Bronchial epithelial cell (primary cell): ENCODE data around the gene PPP2R1B. TPM values are rescaled to one million over a fixed set of nuclear protein-coding genes. Genes with fewer than 3 reads are reported as not detected.
A peak's percentile ranks its signal among the peaks of the same experiment; 100 is the strongest.
"Not testable (repeated sequence)": the region's sequence is repeated elsewhere in the genome, so short reads cannot be mapped to it uniquely, and the experiment has no call there.

Experiments used
- DNase-seq: peaks from one replicate; pipeline ENCODE4 v3.0.0-alpha.2; 2010; ENCODE audit warnings: low read depth
- FAIRE-seq: peaks from 2 replicates; lab custom pipeline; 2011; peaks lifted over from hg19 to GRCh38; lab: Jason Lieb, UNC
- H3K27me3 ChIP-seq: 2 replicates; pipeline ENCODE4 v1.5.1; 2011; ENCODE audit warnings: low read length; ENCODE audit not compliant: control insufficient read depth, insufficient read depth
- H3K36me3 ChIP-seq: 2 replicates; pipeline ENCODE4 v1.5.1; 2011; ENCODE audit warnings: low read length; ENCODE audit not compliant: control insufficient read depth, insufficient read depth
- H3K4me3 ChIP-seq: 2 replicates; pipeline ENCODE4 v1.5.1; 2011; ENCODE audit warnings: mild to moderate bottlenecking, low read depth, low read length, control low read depth
- total RNA-seq: library from RNA; depleted of rRNA; stranded (reverse); fragments of >200 nt; gene quantifications from 2 replicates; pipeline ENCODE4 v1.2.1, GENCODE V29; 2014
- TF ChIP-seq, protein P1 (sequence below): IDR thresholded peaks from 2 replicates; pipeline ENCODE4 v1.5.1; 2011; ENCODE audit warnings: mild to moderate bottlenecking, moderate library complexity, low read length, control low read depth, inconsistent platforms; ENCODE audit not compliant: insufficient read depth, severe bottlenecking

The PPP2R1B gene
- total RNA-seq, 1 donor from 2014 or later: 26.1 TPM

DNA sequence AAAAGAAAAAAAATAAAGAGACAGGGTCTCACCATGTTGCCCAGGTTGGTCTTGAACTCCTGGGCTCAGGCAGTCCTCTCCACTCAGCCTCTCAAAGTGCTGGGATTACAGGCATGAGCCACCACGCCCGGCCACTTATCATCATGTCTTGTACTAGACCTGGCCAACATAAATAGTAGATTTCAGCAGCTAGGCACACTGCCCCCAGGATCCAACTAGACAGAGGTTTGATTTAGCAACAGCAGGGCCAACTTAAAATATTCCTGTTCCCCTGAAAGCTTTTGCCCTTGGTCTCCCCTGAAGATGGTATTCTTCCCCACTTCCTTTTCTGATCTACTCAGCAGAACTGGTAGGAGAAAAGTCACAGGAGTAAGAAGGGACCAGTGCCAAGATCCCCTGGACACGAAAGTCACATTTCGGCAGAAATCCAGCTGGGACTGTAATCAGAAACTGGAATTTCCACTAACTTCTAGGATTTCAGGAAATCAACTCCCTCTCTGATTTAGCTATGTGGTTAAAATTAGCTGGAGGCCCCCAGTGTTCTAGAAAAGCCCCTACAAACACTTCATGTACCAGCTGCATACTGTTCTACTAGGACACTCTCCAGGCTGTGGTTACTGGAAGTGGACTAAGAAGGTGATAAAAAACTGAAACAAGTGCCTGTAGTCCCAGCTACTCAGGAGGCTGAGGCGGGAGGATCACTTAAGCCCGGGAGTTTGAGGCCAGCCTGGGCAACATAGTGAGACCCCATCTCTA is 8.9 kb upstream of the PPP2R1B start:
- no peak overlapping the region for H3K4me3 ChIP-seq
- no peaks in the 10 kb centered on the region for H3K27me3 ChIP-seq
- H3K36me3 ChIP-seq: no peaks in the 10 kb centered on the region
- TF ChIP-seq, protein P1, sequence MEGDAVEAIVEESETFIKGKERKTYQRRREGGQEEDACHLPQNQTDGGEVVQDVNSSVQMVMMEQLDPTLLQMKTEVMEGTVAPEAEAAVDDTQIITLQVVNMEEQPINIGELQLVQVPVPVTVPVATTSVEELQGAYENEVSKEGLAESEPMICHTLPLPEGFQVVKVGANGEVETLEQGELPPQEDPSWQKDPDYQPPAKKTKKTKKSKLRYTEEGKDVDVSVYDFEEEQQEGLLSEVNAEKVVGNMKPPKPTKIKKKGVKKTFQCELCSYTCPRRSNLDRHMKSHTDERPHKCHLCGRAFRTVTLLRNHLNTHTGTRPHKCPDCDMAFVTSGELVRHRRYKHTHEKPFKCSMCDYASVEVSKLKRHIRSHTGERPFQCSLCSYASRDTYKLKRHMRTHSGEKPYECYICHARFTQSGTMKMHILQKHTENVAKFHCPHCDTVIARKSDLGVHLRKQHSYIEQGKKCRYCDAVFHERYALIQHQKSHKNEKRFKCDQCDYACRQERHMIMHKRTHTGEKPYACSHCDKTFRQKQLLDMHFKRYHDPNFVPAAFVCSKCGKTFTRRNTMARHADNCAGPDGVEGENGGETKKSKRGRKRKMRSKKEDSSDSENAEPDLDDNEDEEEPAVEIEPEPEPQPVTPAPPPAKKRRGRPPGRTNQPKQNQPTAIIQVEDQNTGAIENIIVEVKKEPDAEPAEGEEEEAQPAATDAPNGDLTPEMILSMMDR: no peak
- FAIRE-seq (no peak), DNase-seq (no peak)

DNA sequence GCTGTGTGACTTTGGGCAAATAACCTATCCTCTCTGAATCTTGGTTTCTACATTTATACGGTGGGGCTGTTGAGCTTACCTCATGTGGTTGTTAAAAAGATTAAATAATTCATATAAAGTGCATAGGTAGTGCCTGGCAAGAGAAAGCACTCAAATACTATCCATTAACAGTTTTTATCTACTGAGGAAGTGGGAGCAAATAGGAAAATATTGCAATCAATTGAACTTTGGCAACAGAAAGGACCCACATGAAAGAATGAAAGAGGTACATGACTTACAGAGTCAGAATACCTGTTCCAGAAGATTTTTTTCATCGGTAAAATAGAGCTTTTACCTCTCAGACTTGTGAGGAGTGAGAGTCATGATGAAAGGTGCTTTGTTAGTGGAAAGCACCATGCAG is 6.3 kb upstream of the PPP2R1B start:
- Histone ChIP-seq H3K27me3 (no peaks in the 10 kb centered on the region), H3K4me3 (no peak overlapping the region), H3K36me3 (no peaks in the 10 kb centered on the region)
- no peak for DNase-seq
- TF ChIP-seq, protein P1: no peak
- FAIRE-seq: no peak

DNA sequence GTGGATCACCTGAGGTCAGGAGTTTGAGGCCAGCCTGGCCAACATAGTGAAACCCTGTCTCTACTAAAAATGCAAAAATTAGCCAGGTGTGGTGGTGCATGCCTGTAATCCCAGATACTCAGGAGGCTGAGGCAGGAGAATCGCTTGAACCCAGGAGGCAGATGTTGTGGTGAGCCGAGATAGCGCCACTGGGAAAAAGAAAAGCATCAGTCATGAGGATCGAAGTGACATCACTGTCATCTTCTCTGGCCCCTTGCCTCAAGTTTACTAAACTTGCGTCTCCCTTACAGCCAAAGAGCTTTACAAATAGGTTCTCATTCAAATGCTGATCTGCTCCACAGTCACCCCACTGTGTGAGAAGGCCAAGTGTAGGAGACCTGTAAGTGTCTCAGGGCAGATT is 5.0 kb upstream of the PPP2R1B start:
- not testable (repeated sequence) for FAIRE-seq

DNA sequence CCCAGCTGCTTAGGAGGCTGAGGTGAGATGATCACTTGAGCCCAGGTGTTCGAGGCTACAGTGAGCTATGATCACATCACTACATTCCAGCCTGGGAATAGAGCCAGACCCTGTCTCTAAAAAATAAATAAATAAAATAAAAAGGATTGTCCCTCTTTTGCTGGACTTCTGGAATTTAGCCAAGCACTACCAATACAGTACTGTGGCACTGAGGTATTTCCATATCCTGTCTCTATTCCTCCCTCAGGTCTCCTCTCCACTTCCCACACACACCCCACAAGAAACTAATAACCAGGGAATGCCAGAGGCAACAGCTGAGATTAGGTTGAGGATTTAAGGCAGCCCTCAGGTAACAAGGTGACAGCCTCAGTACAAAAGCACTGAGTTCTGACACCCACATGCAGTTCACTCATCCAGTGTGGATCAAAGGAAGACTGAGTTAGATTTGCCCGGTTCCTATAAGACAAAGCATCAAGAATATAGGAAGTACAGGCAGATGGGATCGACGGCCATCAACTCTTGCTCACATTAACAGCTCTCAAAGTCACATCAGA is 4.5 kb upstream of the PPP2R1B start:
- no peaks in the 10 kb centered on the region for H3K27me3 ChIP-seq
- no peaks in the 10 kb centered on the region for H3K36me3 ChIP-seq
- DNase-seq (no peak), FAIRE-seq (no peak)
- TF ChIP-seq, protein P1: no peak
- H3K4me3 ChIP-seq: no peak overlapping the region

More for the DNA sequence above, 5.0 kb upstream of the PPP2R1B start:
- H3K4me3 ChIP-seq, DNase-seq, H3K27me3 ChIP-seq, H3K36me3 ChIP-seq: not testable (repeated sequence)

DNA sequence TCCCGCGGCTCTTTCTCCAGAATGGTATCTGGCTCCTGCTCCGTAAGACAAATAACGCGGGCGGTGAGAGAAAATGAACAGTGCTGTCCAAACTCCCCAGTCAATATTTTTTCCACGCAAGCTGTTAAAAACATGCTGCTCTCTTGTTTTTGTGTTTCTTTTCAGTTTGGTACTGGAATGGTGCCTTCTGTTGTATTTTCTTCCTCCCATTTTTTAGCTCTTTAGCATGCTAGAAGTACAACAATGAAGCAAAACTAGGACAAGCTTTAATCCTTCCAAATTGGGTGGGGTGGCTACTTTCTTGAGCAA is 599 bp upstream of the PPP2R1B start:
- Histone ChIP-seq H3K36me3 (peaks cover 5% of the 10 kb centered on the region), H3K4me3 (peak overlapping the region; percentile 92), H3K27me3 (no peaks in the 10 kb centered on the region)
- FAIRE-seq (no peak), DNase-seq (no peak)
- TF ChIP-seq, protein P1: no peak

DNA sequence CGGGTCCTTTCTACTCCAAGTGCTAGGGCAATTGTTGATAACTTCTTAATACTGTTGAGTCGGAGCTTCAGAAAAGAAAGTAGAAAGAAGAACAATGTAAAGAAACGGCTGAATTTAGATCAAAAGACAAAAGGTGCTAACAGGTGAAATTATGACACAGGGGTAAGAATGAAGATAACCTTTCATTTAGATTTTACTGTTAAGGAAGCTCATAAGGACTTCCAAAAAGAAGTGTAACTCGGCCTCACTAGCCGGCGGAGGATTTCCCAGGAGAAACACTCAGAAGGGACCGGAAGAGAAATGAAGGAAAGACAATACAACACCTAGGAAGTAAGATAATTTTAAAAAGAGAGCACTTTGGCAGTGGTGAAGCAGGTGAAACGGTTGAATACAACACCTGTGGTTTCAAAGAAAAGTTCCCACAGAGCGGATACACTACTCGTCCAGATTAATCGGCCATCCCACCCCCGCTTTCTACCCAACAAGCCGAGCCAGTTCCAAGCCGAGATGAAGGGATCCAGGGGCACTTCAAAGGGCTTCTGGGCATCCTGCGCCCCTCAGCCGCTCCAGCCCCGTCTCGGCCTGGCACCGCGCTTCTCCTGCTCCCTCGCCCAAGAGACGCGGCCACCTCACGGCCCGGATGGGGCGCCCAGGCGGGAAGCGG is 737 bp downstream of the PPP2R1B start:
- Histone ChIP-seq H3K36me3 (peaks cover 5% of the 10 kb centered on the region), H3K27me3 (no peaks in the 10 kb centered on the region), H3K4me3 (peak overlapping the region; percentile 92)
- DNase-seq (peak; percentile 15), FAIRE-seq (no peak)
- TF ChIP-seq, protein P1: no peak
